Astrocyte (in vitro differentiated cells and primary cell): ENCODE measurements around the gene GNAO1. TPM values are rescaled to one million over a fixed set of nuclear protein-coding genes. Genes with fewer than 3 reads are reported as not detected.

Source experiments
- DNase-seq: peaks from one replicate; pipeline ENCODE4 v3.0.0-alpha.2; 2010; ENCODE audit warnings: low read depth
- FAIRE-seq: peaks from 2 replicates; lab custom pipeline; 2011; peaks lifted over from hg19 to GRCh38; lab: Jason Lieb, UNC
- H2AFZ ChIP-seq: 2 replicates; pipeline ENCODE4 v1.6.0; 2012; ENCODE audit warnings: low read depth, low read length, inconsistent platforms
- H3K27ac ChIP-seq: 2 replicates; pipeline ENCODE4 v1.5.1; 2011; ENCODE audit warnings: low read depth, low read length, inconsistent platforms
- H3K27me3 ChIP-seq: 2 replicates; pipeline ENCODE4 v1.6.0; 2011; ENCODE audit warnings: low read length, inconsistent platforms; ENCODE audit not compliant: insufficient read depth
- H3K36me3 ChIP-seq: 2 replicates; pipeline ENCODE4 v1.5.1; 2011; ENCODE audit warnings: low read length, inconsistent platforms; ENCODE audit not compliant: insufficient read depth
- H3K4me1 ChIP-seq: 2 replicates; pipeline ENCODE4 v1.5.1; 2011; ENCODE audit warnings: low read length, inconsistent platforms; ENCODE audit not compliant: insufficient read depth
- H3K4me2 ChIP-seq: 2 replicates; pipeline ENCODE4 v1.6.0; 2012; ENCODE audit warnings: low read length, inconsistent platforms
- H3K4me3 ChIP-seq: 2 replicates; pipeline ENCODE4 v1.5.1; 2011; ENCODE audit warnings: low read depth, mild to moderate bottlenecking, low read length, inconsistent platforms; ENCODE audit not compliant: insufficient read depth
- H3K79me2 ChIP-seq: 2 replicates; pipeline ENCODE4 v1.6.0; 2012; ENCODE audit warnings: mild to moderate bottlenecking, low read length, inconsistent platforms; ENCODE audit not compliant: insufficient read depth
- H3K9ac ChIP-seq: 2 replicates; pipeline ENCODE4 v1.6.0; 2012; ENCODE audit warnings: mild to moderate bottlenecking, low read length, inconsistent platforms
- H3K9me3 ChIP-seq: 2 replicates; pipeline ENCODE4 v1.5.1; 2012; ENCODE audit warnings: low read depth, mild to moderate bottlenecking, low read length, inconsistent platforms; ENCODE audit not compliant: insufficient read depth
- H4K20me1 ChIP-seq: 2 replicates; pipeline ENCODE4 v1.6.0; 2012; ENCODE audit warnings: low read length, inconsistent platforms; ENCODE audit not compliant: insufficient read depth
- H3K27ac Mint-ChIP-seq: one replicate; pipeline ENCODE4 v1.8.0; 2021; ENCODE audit warnings: mild to moderate bottlenecking, mixed read lengths; ENCODE audit not compliant: unreplicated experiment
- H3K27me3 Mint-ChIP-seq: one replicate; pipeline ENCODE4 v1.8.0; 2021; ENCODE audit warnings: low read depth, mixed read lengths; ENCODE audit not compliant: unreplicated experiment
- H3K36me3 Mint-ChIP-seq: one replicate; pipeline ENCODE4 v1.8.0; 2021; ENCODE audit warnings: low read depth, mixed read lengths; ENCODE audit not compliant: unreplicated experiment
- H3K4me1 Mint-ChIP-seq: one replicate; pipeline ENCODE4 v1.8.0; 2021; ENCODE audit warnings: low read depth, mixed read lengths; ENCODE audit not compliant: unreplicated experiment
- H3K4me3 Mint-ChIP-seq: one replicate; pipeline ENCODE4 v1.8.0; 2021; ENCODE audit warnings: mild to moderate bottlenecking, moderate library complexity, mixed read lengths; ENCODE audit not compliant: unreplicated experiment
- H3K9me3 Mint-ChIP-seq: one replicate; pipeline ENCODE4 v1.8.0; 2021; ENCODE audit warnings: mild to moderate bottlenecking, mixed read lengths; ENCODE audit not compliant: unreplicated experiment
- CTCF ChIP-seq: IDR thresholded peaks from 2 replicates; pipeline ENCODE4 v1.5.1; 2011; ENCODE audit warnings: low read depth, mild to moderate bottlenecking, inconsistent platforms, low read length, moderate library complexity; ENCODE audit not compliant: insufficient read depth
- EZH2 ChIP-seq: IDR thresholded peaks from 2 replicates; pipeline ENCODE4 v1.6.1; 2012; ENCODE audit warnings: mild to moderate bottlenecking, low read length, inconsistent platforms; ENCODE audit not compliant: insufficient read depth
- total RNA-seq: library from RNA; stranded (reverse); gene quantifications from 2 replicates; pipeline ENCODE4 v1.2.1, GENCODE V29; 2021

The GNAO1 gene
- total RNA-seq, 1 donor from 2014 or later: 1.7 TPM

- H3K4me3 ChIP-seq: no peak overlapping the region
- Mint-ChIP-seq H3K36me3 (no peaks in the 10 kb centered on the region), H3K9me3 (no peaks in the 10 kb centered on the region), H3K27ac (no peak overlapping the region), H3K4me1 (no peaks in the 10 kb centered on the region), H3K4me3 (no peak overlapping the region), H3K27me3 (peaks cover 18% of the 10 kb centered on the region)
- no peak overlapping the region for H3K9ac ChIP-seq
- no peak overlapping the region for H2AFZ ChIP-seq
- H3K9me3 ChIP-seq: no peaks in the 10 kb centered on the region
- H3K27ac ChIP-seq: no peak overlapping the region
- no peaks in the 10 kb centered on the region for H3K36me3 ChIP-seq
- TF ChIP-seq CTCF (no peak), EZH2 (no peak)
- DNase-seq (no peak), FAIRE-seq (no peak)
- H4K20me1 ChIP-seq: no peaks in the 10 kb centered on the region
- H3K4me2 ChIP-seq: no peak overlapping the region
- H3K4me1 ChIP-seq: no peaks in the 10 kb centered on the region
- H3K27me3 ChIP-seq: no peaks in the 10 kb centered on the region
- H3K79me2 ChIP-seq: no peaks in the 10 kb centered on the region
Observed at GRCh38 chr16:56325956-56326355, 134.7 kb downstream of the GNAO1 start.

- Histone ChIP-seq H4K20me1 (no peaks in the 10 kb centered on the region), H2AFZ (no peak overlapping the region), H3K36me3 (no peaks in the 10 kb centered on the region), H3K27ac (no peak overlapping the region), H3K4me3 (no peak overlapping the region), H3K27me3 (no peaks in the 10 kb centered on the region), H3K4me1 (no peaks in the 10 kb centered on the region), H3K9ac (no peak overlapping the region), H3K4me2 (no peak overlapping the region), H3K9me3 (no peaks in the 10 kb centered on the region), H3K79me2 (no peaks in the 10 kb centered on the region)
- no peak overlapping the region for H3K4me3 Mint-ChIP-seq
- H3K36me3 Mint-ChIP-seq: no peaks in the 10 kb centered on the region
- FAIRE-seq: no peak
- peaks cover 19% of the 10 kb centered on the region for H3K27me3 Mint-ChIP-seq
- no peaks in the 10 kb centered on the region for H3K9me3 Mint-ChIP-seq
- no peak for DNase-seq
- H3K4me1 Mint-ChIP-seq: no peaks in the 10 kb centered on the region
- TF ChIP-seq EZH2: no peak
- no peak for TF ChIP-seq CTCF
- H3K27ac Mint-ChIP-seq: no peak overlapping the region
Observed at GRCh38 chr16:56327071-56327928, 136.0 kb downstream of the GNAO1 start.

GRCh38 chr16:56327929-56328258 lies 136.6 kb downstream of the GNAO1 start:
- no peak for DNase-seq
- peaks cover 19% of the 10 kb centered on the region for H3K27me3 Mint-ChIP-seq
- Histone ChIP-seq H4K20me1 (no peaks in the 10 kb centered on the region), H3K4me1 (no peaks in the 10 kb centered on the region), H3K27me3 (no peaks in the 10 kb centered on the region), H3K9me3 (no peaks in the 10 kb centered on the region), H3K27ac (no peak overlapping the region), H2AFZ (no peak overlapping the region), H3K4me2 (no peak overlapping the region), H3K79me2 (no peaks in the 10 kb centered on the region), H3K36me3 (no peaks in the 10 kb centered on the region), H3K4me3 (no peak overlapping the region), H3K9ac (no peak overlapping the region)
- no peak overlapping the region for H3K27ac Mint-ChIP-seq
- FAIRE-seq: no peak
- no peak for TF ChIP-seq EZH2
- TF ChIP-seq CTCF: no peak
- H3K4me1 Mint-ChIP-seq: no peaks in the 10 kb centered on the region
- H3K36me3 Mint-ChIP-seq: no peaks in the 10 kb centered on the region
- H3K4me3 Mint-ChIP-seq: no peak overlapping the region
- no peaks in the 10 kb centered on the region for H3K9me3 Mint-ChIP-seq
